HL-60 (cell line): ENCODE results near the gene MAP7D3.

Experiments used
- CTCF ChIP-seq: IDR thresholded peaks from one replicate; pipeline ENCODE4 v1.5.1; 2011; ENCODE audit warnings: low read length, control low read depth, inconsistent platforms; ENCODE audit not compliant: insufficient read depth
- GABPA ChIP-seq: IDR thresholded peaks from 2 replicates; pipeline ENCODE4 v1.6.1; 2012; ENCODE audit warnings: low read depth
- POLR2AphosphoS5 ChIP-seq: IDR thresholded peaks from 2 replicates; pipeline ENCODE4 v1.6.1; 2012; ENCODE audit warnings: low read depth

- no peak for TF ChIP-seq POLR2AphosphoS5
- no peak for TF ChIP-seq CTCF
- no peak for TF ChIP-seq GABPA
Measured at GRCh38 chrX:136176399-136176825, 74.8 kb downstream of the MAP7D3 start.
